K562 (cell line): ENCODE data around the gene SLC6A9. TPM values are rescaled to one million over a fixed set of nuclear protein-coding genes. Genes with fewer than 3 reads are reported as not detected.

Experiments used
- MGA ChIP-seq: fragments of 450-650 bp; IDR thresholded peaks from 2 replicates; pipeline ENCODE4 v1.6.1; 2016; ENCODE audit warnings: mild to moderate bottlenecking, moderate library complexity
- NR2C1 ChIP-seq, 2 experiments: fragments of 450-650 bp; IDR thresholded peaks; 2 replicates each; pipeline ENCODE4 v1.6.1; 2017; ENCODE audit warnings: mild to moderate bottlenecking in 2 of 2, antibody characterized with exemption in 1 of 2, inconsistent platforms in 1 of 2, missing compliant biosample characterization in 1 of 2, missing genetic modification characterization in 1 of 2
- NR4A1 ChIP-seq, 2 experiments: fragments of 250-450 bp in 1 of 2; fragments of 450-650 bp in 1 of 2; sonication (Bioruptor Pico) in 1 of 2; IDR thresholded peaks; 2 replicates each; pipeline versions ENCODE4 v1.4.0 to v1.6.1; 2016 to 2020; ENCODE audit warnings: mild to moderate bottlenecking in 2 of 2, missing compliant biosample characterization in 1 of 2, missing genetic modification characterization in 1 of 2, moderate library complexity in 1 of 2
- SMAD4 ChIP-seq: fragments of 250-450 bp; sonication (Bioruptor Pico); conservative IDR thresholded peaks from 2 replicates; pipeline ENCODE4 v1.8.0; 2021; ENCODE audit warnings: inconsistent platforms, mild to moderate bottlenecking, moderate library complexity
- SPI1 ChIP-seq: IDR thresholded peaks from 2 replicates; pipeline ENCODE4 v1.6.1; 2011; ENCODE audit warnings: low read depth, low read length, control low read depth, borderline replicate concordance
- ZBTB40 ChIP-seq, 2 experiments: fragments of 450-650 bp in 1 of 2; sonication (generic) in 1 of 2; formaldehyde crosslinking in 1 of 2; IDR thresholded peaks; 2 replicates each; pipeline versions ENCODE4 v1.7.1 to v1.9.0; 2016 to 2022; ENCODE audit warnings: inconsistent platforms in 1 of 2, mild to moderate bottlenecking in 1 of 2, missing genetic modification reagents in 1 of 2
- polyA plus RNA-seq, 8 experiments: library from polyadenylated mRNA; depleted of rRNA in 4 of 8; stranded (reverse) in 5 of 8; unstranded in 3 of 8; fragments of >200 nt; fragmentation: Nextera tagmentation in 2 of 8; fragmentation: Illumina TruSeq in 1 of 8; extraction: Ambion mirVana in 2 of 8; extraction: Trizol in 1 of 8; gene quantifications; 2 replicates each; pipeline versions ENCODE4 v1.2.1 to v1.2.3, GENCODE V29; 2011 to 2014; ENCODE audit warnings: inconsistent platforms in 1 of 8, missing spikeins in 1 of 8
- total RNA-seq, 7 experiments: library from RNA; depleted of rRNA in 6 of 7; stranded (reverse); fragments of >200 nt in 6 of 7; fragmentation: Illumina TruSeq in 2 of 7; extraction: Trizol in 2 of 7; gene quantifications; 2 replicates each; pipeline versions ENCODE4 v1.2.1 to v1.2.3, GENCODE V29; 2011 to 2021; ENCODE audit warnings: low replicate concordance in 1 of 7

The SLC6A9 gene
- total and polyA plus RNA-seq, 9 of the 15 experiments (the other 6 are each of a cell fraction or from before 2014, with no cell fraction given): 0.17 to 18.7 (median 2.9) TPM

GRCh38 chr1:44073528-44073927, 42.3 kb upstream of the SLC6A9 start (continued):
- TF ChIP-seq MGA (no peak), SMAD4 (no peak), ZBTB40 (IDR thresholded peaks at IDR 0.05) (0 out of 2 replicates have a peak, but pooled peaks have one; percentile 28), ZBTB40 (CRISPR knock-in tag; IDR thresholded peaks at IDR 0.05) (no peak), NR4A1 (CRISPR knock-in tag; IDR thresholded peaks at IDR 0.05) (no peak), NR4A1 (tag; IDR thresholded peaks at IDR 0.05) (no peak), SPI1 (peak; percentile 28; the same call in 1 of the 2 replicates), NR2C1 (IDR thresholded peaks at IDR 0.05) (no peak), NR2C1 (tag; IDR thresholded peaks at IDR 0.05) (no peak)
